HepG2 (cell line): ENCODE data around the gene TNFSF9. TPM values are rescaled to one million over a fixed set of nuclear protein-coding genes. Genes with fewer than 3 reads are reported as not detected.

Source experiments
- ARID4A ChIP-seq: sonication (generic); formaldehyde crosslinking; IDR thresholded peaks from 2 replicates; pipeline ENCODE4 v1.5.0; 2020; ENCODE audit warnings: mild to moderate bottlenecking, missing genetic modification reagents, borderline replicate concordance
- DMAP1 ChIP-seq: IDR thresholded peaks from 2 replicates; pipeline ENCODE4 v1.6.1; 2016
- ETV5 ChIP-seq: IDR thresholded peaks from 2 replicates; pipeline ENCODE4 v1.6.1; 2018; ENCODE audit warnings: missing biosample characterization, missing genetic modification reagents, inconsistent platforms, borderline replicate concordance
- HNF1A ChIP-seq, 2 experiments: sonication (generic) in 1 of 2; formaldehyde crosslinking in 1 of 2; IDR thresholded peaks; 2 replicates each; pipeline versions ENCODE4 v1.4.0 to v1.6.1; 2016 to 2020; ENCODE audit warnings: borderline replicate concordance in 1 of 2, low read depth in 1 of 2, mild to moderate bottlenecking in 1 of 2, missing genetic modification reagents in 1 of 2
- HNRNPLL ChIP-seq: fragments of 200-400 bp; formaldehyde crosslinking; IDR thresholded peaks from 2 replicates; pipeline ENCODE4 v1.6.1; 2017; ENCODE audit warnings: mild to moderate bottlenecking, low read depth, low read length; ENCODE audit not compliant: poor library complexity, severe bottlenecking
- HOXD1 ChIP-seq: sonication (generic); formaldehyde crosslinking; IDR thresholded peaks from 2 replicates; pipeline ENCODE4 v1.5.0; 2020; ENCODE audit warnings: missing genetic modification reagents
- MTF2 ChIP-seq: sonication (generic); formaldehyde crosslinking; IDR thresholded peaks from 2 replicates; pipeline ENCODE4 v1.5.0; 2020; ENCODE audit warnings: missing genetic modification reagents, borderline replicate concordance
- MXI1 ChIP-seq: IDR thresholded peaks from 3 replicates; pipeline ENCODE4 v1.6.1; 2012; ENCODE audit warnings: low read depth, low read length, inconsistent platforms, borderline replicate concordance
- MYC ChIP-seq: sonication (generic); formaldehyde crosslinking; IDR thresholded peaks from 2 replicates; pipeline ENCODE4 v1.9.0; 2021; ENCODE audit warnings: missing genetic modification reagents, borderline replicate concordance
- SOX13 ChIP-seq, 3 experiments: fragments of 450-650 bp in 1 of 3; sonication (generic) in 1 of 3; formaldehyde crosslinking in 1 of 3; IDR thresholded peaks in 2 of 3; conservative IDR thresholded peaks in 1 of 3; 2 replicates each; pipeline versions ENCODE4 v1.5.0 to v1.6.1; 2016 to 2020; ENCODE audit warnings: antibody characterized with exemption in 1 of 3, mild to moderate bottlenecking in 1 of 3, missing compliant biosample characterization in 1 of 3, missing genetic modification reagents in 1 of 3, moderate library complexity in 1 of 3
- SP4 ChIP-seq: sonication (generic); formaldehyde crosslinking; IDR thresholded peaks from 2 replicates; pipeline ENCODE4 v1.8.1; 2023; ENCODE audit warnings: mild to moderate bottlenecking, missing genetic modification reagents
- SP5 ChIP-seq: IDR thresholded peaks from 2 replicates; pipeline ENCODE4 v1.6.1; 2016; ENCODE audit warnings: low read depth, borderline replicate concordance
- STAG1 ChIP-seq: sonication (generic); formaldehyde crosslinking; IDR thresholded peaks from 2 replicates; pipeline ENCODE4 v1.4.0; 2020; ENCODE audit warnings: missing genetic modification reagents
- TP53 ChIP-seq: sonication (generic); formaldehyde crosslinking; conservative IDR thresholded peaks from 2 replicates; pipeline ENCODE4 v1.4.0; 2020; ENCODE audit warnings: missing genetic modification reagents
- ZBTB7A ChIP-seq: sonication (generic); formaldehyde crosslinking; IDR thresholded peaks from 2 replicates; pipeline ENCODE4 v1.8.0; 2022; ENCODE audit warnings: mild to moderate bottlenecking, missing genetic modification reagents
- ZFP36 ChIP-seq: fragments of 150-350 bp; IDR thresholded peaks from 2 replicates; pipeline ENCODE4 v1.6.1; 2018; ENCODE audit warnings: borderline replicate concordance, low read length, low read depth; ENCODE audit not compliant: partially characterized antibody
- ZNF124 ChIP-seq: sonication (generic); formaldehyde crosslinking; IDR thresholded peaks from 2 replicates; pipeline ENCODE4 v1.4.0; 2020; ENCODE audit warnings: missing genetic modification reagents
- ZNF720 ChIP-seq: sonication (generic); formaldehyde crosslinking; IDR thresholded peaks from 2 replicates; pipeline ENCODE4 v1.4.0; 2020; ENCODE audit warnings: missing genetic modification reagents
- ZSCAN31 ChIP-seq: sonication (generic); formaldehyde crosslinking; IDR thresholded peaks from 2 replicates; pipeline ENCODE4 v1.5.0; 2020; ENCODE audit warnings: low read depth, mild to moderate bottlenecking, missing genetic modification reagents
- polyA plus RNA-seq, 8 experiments: library from polyadenylated mRNA; depleted of rRNA in 3 of 8; stranded (reverse) in 7 of 8; unstranded in 1 of 8; fragments of >200 nt; fragmentation: Illumina TruSeq in 4 of 8; extraction: Trizol in 4 of 8; gene quantifications; 2 replicates each; pipeline versions ENCODE4 v1.2.1 to v1.2.3, GENCODE V29; 2011 to 2016; ENCODE audit warnings: low read depth in 4 of 8, missing spikeins in 1 of 8, mixed read lengths in 1 of 8; ENCODE audit not compliant: insufficient read depth in 1 of 8
- total RNA-seq, 5 experiments: library from RNA; depleted of rRNA; stranded (reverse); fragments of >200 nt; fragmentation: Illumina TruSeq; extraction: Trizol; gene quantifications; 2 replicates each; pipeline ENCODE4 v1.2.3, GENCODE V29; 2016; ENCODE audit warnings: low read depth in 1 of 5

TNFSF9 gene
- total and polyA plus RNA-seq, 2 of the 13 experiments (the other 11 are each of a cell fraction or from before 2014, with no cell fraction given), result 1.0 to 1.8 TPM

GRCh38 chr19:6530386-6531162, at the start of gene TNFSF9 (continued):
- TF ChIP-seq MYC, result 0 out of 2 replicates have a peak, but pooled peaks have one; percentile 27
- TF ChIP-seq DMAP1 (CRISPR knock-in tag), result 0 out of 2 replicates have a peak, but pooled peaks have one; percentile 19
- peak; percentile 60; the same call in 1 of the 2 replicates for TF ChIP-seq ETV5 (CRISPR knock-in tag)
- 0 out of 2 replicates have a peak, but pooled peaks have one; percentile 41 for TF ChIP-seq ZSCAN31 (CRISPR knock-in tag)
- TF ChIP-seq ZNF124 (CRISPR knock-in tag), result no peak
- TF ChIP-seq HNF1A (IDR thresholded peaks at IDR 0.05; ENCODE audit: low read depth), result no peak
- TF ChIP-seq HNF1A (CRISPR knock-in tag; IDR thresholded peaks at IDR 0.05; ENCODE audit: borderline replicate concordance), result no peak
- no peak for TF ChIP-seq ZFP36
- TF ChIP-seq MXI1, result peak; percentile 55; the same call in 1 of the 3 replicates
- no peak for TF ChIP-seq SP5 (CRISPR knock-in tag)
- TF ChIP-seq STAG1 (CRISPR knock-in tag), result no peak
- TF ChIP-seq SP4 (CRISPR knock-in tag), result peak; percentile 88
- TF ChIP-seq MTF2 (CRISPR knock-in tag), result no peak; the same call in 1 of the 2 replicates
- no peak for TF ChIP-seq ZBTB7A (CRISPR knock-in tag)
- TF ChIP-seq HNRNPLL, result peak; percentile 69
- no peak for TF ChIP-seq ZNF720 (CRISPR knock-in tag)
- TF ChIP-seq HOXD1, result no peak
- TF ChIP-seq ARID4A (CRISPR knock-in tag), result peak; percentile 33; the same call in 1 of the 2 replicates
- no peak for TF ChIP-seq TP53 (CRISPR knock-in tag)
- TF ChIP-seq SOX13 (IDR thresholded peaks at IDR 0.05), result 0 out of 2 replicates have a peak, but pooled peaks have one; percentile 21
- no peak for TF ChIP-seq SOX13 (CRISPR knock-in tag; conservative IDR thresholded peaks at IDR 0.05 in 1 of 2, IDR thresholded peaks at IDR 0.05 in 1 of 2)
